Measurements from ENCODE around the gene EBF3. TPM values are rescaled to one million over a fixed set of nuclear protein-coding genes. Genes with fewer than 3 reads are reported as not detected.

Gene EBF3
- total RNA-seq, 1 donor from 2014 or later, result 1.2 TPM

- Mint-ChIP-seq H3K4me1 (no peaks in the 10 kb centered on the region), H3K27ac (no peak overlapping the region), H3K36me3 (no peaks in the 10 kb centered on the region), H3K4me3 (no peak overlapping the region), H3K27me3 (ENCODE audit: low read depth) (no peaks in the 10 kb centered on the region), H3K9me3 (no peaks in the 10 kb centered on the region)
- no peak for DNase-seq (ENCODE audit: low spot score in 2 of 2, unreplicated experiment in 2 of 2)
- no peak for TF ChIP-seq CTCF (IDR thresholded peaks at IDR 0.05; ENCODE audit: unreplicated experiment)
These were observed 122.5 kb downstream of the EBF3 start for GRCh38 chr10:129841590-129841989.

GRCh38 chr10:129841071-129841470 lies 123.0 kb downstream of the EBF3 start:
- Mint-ChIP-seq H3K36me3 (no peaks in the 10 kb centered on the region), H3K27me3 (ENCODE audit: low read depth) (no peaks in the 10 kb centered on the region), H3K4me1 (no peaks in the 10 kb centered on the region), H3K9me3 (no peaks in the 10 kb centered on the region), H3K27ac (no peak overlapping the region), H3K4me3 (no peak overlapping the region)
- DNase-seq (ENCODE audit: low spot score in 2 of 2, unreplicated experiment in 2 of 2), result no peak
- TF ChIP-seq CTCF (IDR thresholded peaks at IDR 0.05; ENCODE audit: unreplicated experiment), result no peak

GRCh38 chr10:129840196-129840590 lies 123.9 kb downstream of the EBF3 start:
- Mint-ChIP-seq H3K27me3 (ENCODE audit: low read depth) (no peaks in the 10 kb centered on the region), H3K27ac (no peak overlapping the region), H3K4me1 (no peaks in the 10 kb centered on the region), H3K4me3 (no peak overlapping the region), H3K9me3 (no peaks in the 10 kb centered on the region), H3K36me3 (no peaks in the 10 kb centered on the region)
- no peak for DNase-seq (ENCODE audit: low spot score in 2 of 2, unreplicated experiment in 2 of 2)
- no peak for TF ChIP-seq CTCF (IDR thresholded peaks at IDR 0.05; ENCODE audit: unreplicated experiment)

GRCh38 chr10:129839285-129840195 lies 124.5 kb downstream of the EBF3 start:
- H3K27me3 Mint-ChIP-seq (ENCODE audit: low read depth), result no peaks in the 10 kb centered on the region
- no peak for TF ChIP-seq CTCF (IDR thresholded peaks at IDR 0.05; ENCODE audit: unreplicated experiment)

GRCh38 chr10:129838794-129839193 lies 125.3 kb downstream of the EBF3 start:
- H3K9me3 Mint-ChIP-seq, result no peaks in the 10 kb centered on the region
- no peaks in the 10 kb centered on the region for H3K4me1 Mint-ChIP-seq
- H3K36me3 Mint-ChIP-seq, result no peaks in the 10 kb centered on the region
- H3K4me3 Mint-ChIP-seq, result no peak overlapping the region
- DNase-seq (ENCODE audit: low spot score in 2 of 2, unreplicated experiment in 2 of 2), result no peak
- TF ChIP-seq CTCF (IDR thresholded peaks at IDR 0.05; ENCODE audit: unreplicated experiment), result no peak
- H3K27me3 Mint-ChIP-seq (ENCODE audit: low read depth), result no peaks in the 10 kb centered on the region
- no peak overlapping the region for H3K27ac Mint-ChIP-seq

More at GRCh38 chr10:129839285-129840195, 124.5 kb downstream of the EBF3 start:
- Mint-ChIP-seq H3K4me1 (no peaks in the 10 kb centered on the region), H3K9me3 (no peaks in the 10 kb centered on the region), H3K27ac (no peak overlapping the region), H3K4me3 (no peak overlapping the region), H3K36me3 (no peaks in the 10 kb centered on the region)
- DNase-seq (ENCODE audit: low spot score in 2 of 2, unreplicated experiment in 2 of 2), result no peak
